Activated CD4-positive, alpha-beta memory T cell treated with anti-CD3 and anti-CD28 coated beads, Interleukin-2, amount 10 ng/mL, durations not matched to agents 7 days and 5 days (primary cell): ENCODE measurements around the gene CC2D1B. TPM values are rescaled to one million over a fixed set of nuclear protein-coding genes. Genes with fewer than 3 reads are reported as not detected.

ENCODE experiments used
- CTCF ChIA-PET: fragments of 350-600 bp; sonication (Branson Sonifier 250); formaldehyde crosslinking; loops from one replicate; lab custom pipeline; 2021; ENCODE audit warnings: antibody characterized with exemption, inconsistent platforms; lab: Charles Lee
- POLR2A ChIA-PET: fragments of 350-600 bp; sonication (Branson Sonifier 250); formaldehyde crosslinking; loops from one replicate; lab custom pipeline; 2021; ENCODE audit warnings: antibody characterized with exemption; lab: Charles Lee
- DNase-seq: peaks from one replicate; pipeline ENCODE4 v3.0.0-alpha.2; 2020
- H3K27ac Mint-ChIP-seq: one replicate; pipeline ENCODE4 v1.8.0; 2021; ENCODE audit warnings: mild to moderate bottlenecking, mixed read lengths
- H3K27me3 Mint-ChIP-seq: one replicate; pipeline ENCODE4 v1.8.0; 2021; ENCODE audit warnings: mixed read lengths
- H3K36me3 Mint-ChIP-seq: one replicate; pipeline ENCODE4 v1.8.0; 2021; ENCODE audit warnings: low read depth, mixed read lengths
- H3K4me1 Mint-ChIP-seq: one replicate; pipeline ENCODE4 v1.8.0; 2021; ENCODE audit warnings: mixed read lengths
- H3K4me3 Mint-ChIP-seq: one replicate; pipeline ENCODE4 v1.8.0; 2021; ENCODE audit warnings: mild to moderate bottlenecking, mixed read lengths
- H3K9me3 Mint-ChIP-seq: one replicate; pipeline ENCODE4 v1.8.0; 2021; ENCODE audit warnings: mixed read lengths
- total RNA-seq, 2 experiments: library from RNA; stranded (reverse); gene quantifications; one replicate each; pipeline ENCODE4 v1.2.3, GENCODE V29; 2021

Gene CC2D1B
- total RNA-seq, 2 experiments from 2014 or later, result 43.8 to 46.9 TPM

- no peaks in the 10 kb centered on the region for H3K27me3 Mint-ChIP-seq
- no peaks in the 10 kb centered on the region for H3K9me3 Mint-ChIP-seq
- H3K36me3 Mint-ChIP-seq, result no peaks in the 10 kb centered on the region
- no peak for DNase-seq
- POLR2A ChIA-PET, result no interaction called here
- no peak overlapping the region for H3K27ac Mint-ChIP-seq
- CTCF ChIA-PET, result no interaction called here
- H3K4me3 Mint-ChIP-seq, result no peak overlapping the region
- H3K4me1 Mint-ChIP-seq, result peaks cover 13% of the 10 kb centered on the region
These were observed 37.4 kb downstream of the CC2D1B start for GRCh38 chr1:52328615-52329014.

GRCh38 chr1:52325786-52326185 lies 40.2 kb downstream of the CC2D1B start:
- H3K9me3 Mint-ChIP-seq, result no peaks in the 10 kb centered on the region
- ChIA-PET CTCF (no interaction called here), POLR2A (no interaction called here)
- no peaks in the 10 kb centered on the region for H3K36me3 Mint-ChIP-seq
- DNase-seq, result no peak
- no peak overlapping the region for H3K4me3 Mint-ChIP-seq
- H3K4me1 Mint-ChIP-seq, result peaks cover 10% of the 10 kb centered on the region
- H3K27me3 Mint-ChIP-seq, result no peaks in the 10 kb centered on the region
- no peak overlapping the region for H3K27ac Mint-ChIP-seq

- ChIA-PET POLR2A (no interaction called here), CTCF (no interaction called here)
- H3K36me3 Mint-ChIP-seq, result no peaks in the 10 kb centered on the region
- H3K4me3 Mint-ChIP-seq, result no peak overlapping the region
- no peaks in the 10 kb centered on the region for H3K27me3 Mint-ChIP-seq
- H3K9me3 Mint-ChIP-seq, result no peaks in the 10 kb centered on the region
- H3K4me1 Mint-ChIP-seq, result no peaks in the 10 kb centered on the region
- no peak for DNase-seq
- H3K27ac Mint-ChIP-seq, result no peak overlapping the region
These were observed 42.3 kb downstream of the CC2D1B start for GRCh38 chr1:52323731-52324130.

- no peaks in the 10 kb centered on the region for H3K9me3 Mint-ChIP-seq
- no peaks in the 10 kb centered on the region for H3K36me3 Mint-ChIP-seq
- H3K27me3 Mint-ChIP-seq, result no peaks in the 10 kb centered on the region
- ChIA-PET CTCF (no interaction called here), POLR2A (no interaction called here)
- no peaks in the 10 kb centered on the region for H3K4me1 Mint-ChIP-seq
- no peak for DNase-seq
- no peak overlapping the region for H3K27ac Mint-ChIP-seq
- H3K4me3 Mint-ChIP-seq, result no peak overlapping the region
These were observed 44.9 kb downstream of the CC2D1B start for GRCh38 chr1:52321061-52321460.

- POLR2A ChIA-PET, result interaction anchor here (0.6 kb wide), 1 partner anchor 123 kb away, joined by 4 read pairs; no protein-coding TSS in a partner anchor
- Mint-ChIP-seq H3K27me3 (no peaks in the 10 kb centered on the region), H3K36me3 (no peaks in the 10 kb centered on the region), H3K9me3 (no peaks in the 10 kb centered on the region), H3K4me3 (no peak overlapping the region), H3K27ac (no peak overlapping the region), H3K4me1 (no peaks in the 10 kb centered on the region)
- CTCF ChIA-PET, result interaction anchor here (1.6 kb wide), 1 partner anchor 10 kb away, joined by 7 read pairs; no protein-coding TSS in a partner anchor
- no peak for DNase-seq
These were observed 59.6 kb downstream of the CC2D1B start for GRCh38 chr1:52306227-52307006.

GRCh38 chr1:52305417-52306226 lies 60.4 kb downstream of the CC2D1B start:
- DNase-seq, result no peak
- H3K27me3 Mint-ChIP-seq, result no peaks in the 10 kb centered on the region
- ChIA-PET CTCF (interaction anchor here (1.6 kb wide), 1 partner anchor 9 kb away, joined by 7 read pairs; no protein-coding TSS in a partner anchor), POLR2A (no interaction called here)
- no peaks in the 10 kb centered on the region for H3K36me3 Mint-ChIP-seq
- H3K4me3 Mint-ChIP-seq, result no peak overlapping the region
- H3K27ac Mint-ChIP-seq, result no peak overlapping the region
- no peaks in the 10 kb centered on the region for H3K4me1 Mint-ChIP-seq
- H3K9me3 Mint-ChIP-seq, result no peaks in the 10 kb centered on the region

Other genes starting within 250 kb of the CC2D1B start
- under 1 TPM; 0.30 to 0.35 TPM for gene ZFYVE9, start 224.1 kb downstream of the CC2D1B start, total RNA-seq
- gene ORC1, start 38.2 kb upstream of the CC2D1B start, total RNA-seq, result 10 to 100 TPM; 27.0 to 28.3 TPM
- 10 to 100 TPM; 84.1 to 86.5 TPM for gene PRPF38A, start 38.4 kb upstream of the CC2D1B start, total RNA-seq
- gene TUT4, start 186.9 kb upstream of the CC2D1B start, total RNA-seq, result 10 to 100 TPM; 68.1 to 71.8 TPM
- gene GPX7, start 236.2 kb upstream of the CC2D1B start, total RNA-seq, result 10 to 100 TPM; 21.2 to 23.5 TPM